ENCODE results near the gene PRKAG2.

Gene PRKAG2

DNA sequence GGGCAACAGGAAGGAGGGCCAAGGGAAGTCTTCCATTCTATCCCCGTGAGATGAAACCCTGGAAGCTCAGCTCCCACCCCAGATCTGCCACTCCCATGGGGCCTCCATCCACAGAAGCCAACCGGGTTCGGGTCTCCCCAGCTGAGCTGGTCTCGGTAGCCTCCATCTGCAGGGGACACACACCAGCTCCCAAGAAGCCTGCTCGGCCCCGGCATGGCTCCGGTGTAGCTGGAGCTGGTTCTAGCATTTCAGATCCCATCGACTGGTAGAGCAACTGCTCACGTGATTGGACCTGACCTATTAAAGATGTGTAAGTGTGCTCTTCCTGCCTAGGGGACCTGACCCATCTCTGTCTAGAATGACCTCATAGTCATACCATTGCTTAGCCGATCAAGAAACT, 138.0 kb downstream of the PRKAG2 start:
- no peak for DNase-seq

GRCh38 chr7:151736403-151736909, 140.5 kb downstream of the PRKAG2 start:
- DNase-seq, result no peak

DNA sequence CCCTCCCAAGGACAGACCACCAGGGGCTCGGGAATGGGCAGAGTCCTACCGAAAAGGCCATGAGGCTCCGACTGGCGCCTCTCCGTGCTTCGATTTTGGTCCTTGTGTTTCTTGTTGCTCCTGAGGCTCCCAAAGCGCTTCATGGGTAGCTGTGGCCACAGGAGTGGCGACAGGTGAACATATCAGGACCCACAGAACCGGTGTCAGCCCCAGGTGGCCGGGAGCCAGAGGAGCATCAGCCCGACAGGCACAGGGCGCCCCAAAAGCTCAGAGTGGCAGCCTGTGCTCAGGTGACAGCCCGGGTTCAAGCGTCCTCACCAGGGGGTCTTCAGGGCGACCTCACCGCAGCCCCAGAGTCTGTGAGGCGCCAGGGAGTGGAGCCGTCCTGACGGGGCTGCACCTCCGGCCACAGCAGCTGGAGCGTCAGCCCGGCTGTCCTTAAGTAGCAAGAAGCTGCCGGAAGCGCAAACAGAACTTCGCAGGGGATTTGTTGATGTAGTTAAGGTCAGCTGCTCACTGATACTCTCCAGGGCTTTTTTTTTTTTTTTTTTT, 141.0 kb downstream of the PRKAG2 start:
- DNase-seq, result no peak

- no peak for DNase-seq
Observed at GRCh38 chr7:151735186-151735850, 141.6 kb downstream of the PRKAG2 start.

GRCh38 chr7:151732834-151733592, 143.9 kb downstream of the PRKAG2 start:
- DNase-seq, result no peak

DNA sequence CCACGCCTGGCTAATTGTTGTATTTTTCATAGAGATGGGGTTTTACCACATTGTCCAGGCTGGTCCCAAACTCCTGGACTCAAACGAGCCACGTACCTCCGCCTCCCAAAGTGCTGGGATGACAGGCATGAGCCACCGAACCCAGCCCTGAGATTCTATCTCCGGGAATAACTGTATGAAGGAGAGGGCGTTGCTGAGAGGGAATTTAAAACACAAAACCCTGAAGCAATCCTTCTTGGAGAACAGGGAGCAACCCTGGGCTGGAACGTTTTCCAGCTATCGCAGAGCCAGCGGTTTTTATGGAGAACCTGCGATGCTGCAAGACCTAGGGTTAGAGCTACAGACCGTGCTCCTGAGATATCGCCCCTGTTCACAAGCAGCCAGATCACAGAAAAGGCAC, 144.6 kb downstream of the PRKAG2 start:
- no peak for DNase-seq

GRCh38 chr7:151731022-151731441, 145.9 kb downstream of the PRKAG2 start:
- DNase-seq, result no peak

DNA sequence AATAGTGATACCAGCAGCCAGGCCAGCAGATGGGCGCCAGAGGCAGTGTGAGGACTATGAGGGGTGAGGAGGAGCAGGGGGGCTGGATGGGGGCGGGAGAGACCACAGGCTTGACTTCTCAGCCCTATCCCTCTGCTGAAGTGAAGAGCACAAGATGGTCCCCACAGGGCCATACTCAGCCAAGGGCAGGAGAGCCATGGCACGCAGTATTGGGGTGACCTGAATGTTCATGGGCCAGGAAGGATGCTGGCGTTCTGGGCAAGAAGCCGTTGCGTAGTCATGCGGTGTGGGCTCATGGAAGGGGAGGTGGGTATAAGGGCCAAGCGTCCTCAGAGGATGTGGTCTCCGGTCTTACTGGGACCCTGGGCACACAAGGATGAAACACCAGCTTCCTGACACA, 146.3 kb downstream of the PRKAG2 start:
- no peak for DNase-seq

DNA sequence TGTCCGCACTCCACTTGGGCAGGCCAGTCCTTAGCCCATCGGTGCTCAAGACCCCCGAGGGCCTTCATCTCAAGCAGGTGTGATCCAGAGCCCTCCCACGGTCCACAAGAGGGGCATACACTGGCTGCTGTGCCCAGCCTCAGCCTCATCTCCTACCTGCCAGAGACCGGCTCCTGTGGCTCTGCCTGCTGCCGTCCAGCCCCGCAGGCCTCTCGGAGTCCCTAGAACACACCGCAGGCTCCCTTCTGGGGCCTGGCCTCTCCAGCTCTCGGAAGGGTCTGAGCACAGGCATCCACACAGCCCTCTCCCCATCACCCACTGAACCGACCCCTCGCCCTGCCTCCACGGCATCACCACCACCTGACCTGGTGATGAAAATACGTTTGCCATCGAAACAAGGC, 147.4 kb downstream of the PRKAG2 start:
- no peak for DNase-seq

DNA sequence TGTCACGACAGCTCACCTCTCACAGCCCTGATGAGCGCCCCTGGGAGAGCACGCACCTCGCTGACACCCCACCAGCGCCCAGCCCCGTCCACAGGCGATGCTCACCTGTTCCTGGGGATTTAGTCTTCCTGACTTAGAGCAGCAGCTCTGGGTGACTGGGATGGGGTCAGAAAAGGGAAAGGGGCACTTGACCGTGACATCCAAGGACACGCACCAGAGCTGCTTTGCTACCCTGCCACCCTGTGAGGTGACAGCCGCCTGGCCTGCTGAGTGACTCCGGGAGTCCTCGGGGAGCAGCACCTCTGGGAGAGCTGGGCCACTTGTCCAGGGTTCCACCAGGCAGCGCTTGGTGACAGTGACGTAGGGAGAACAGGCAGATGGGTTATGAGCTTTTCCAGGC, 148.2 kb downstream of the PRKAG2 start:
- no peak for DNase-seq

DNA sequence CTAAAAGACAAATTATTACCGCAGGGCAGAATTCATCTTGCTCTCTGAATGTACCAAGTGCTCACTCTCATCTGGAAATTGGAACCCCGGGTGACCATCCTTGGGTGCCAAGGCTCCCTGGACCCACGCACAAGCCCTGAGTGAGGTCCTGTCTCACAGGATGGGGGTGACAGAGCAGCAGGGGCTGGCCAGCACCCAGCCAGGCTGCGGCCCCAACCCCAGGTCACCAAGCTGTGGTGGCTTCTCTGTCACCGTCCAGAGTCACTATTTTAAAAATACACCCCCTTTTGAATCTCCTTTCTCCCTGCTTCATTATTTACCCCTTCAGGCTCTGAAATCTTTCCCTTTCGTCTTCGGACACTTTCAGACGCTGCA, 148.6 kb downstream of the PRKAG2 start:
- no peak for DNase-seq

DNA sequence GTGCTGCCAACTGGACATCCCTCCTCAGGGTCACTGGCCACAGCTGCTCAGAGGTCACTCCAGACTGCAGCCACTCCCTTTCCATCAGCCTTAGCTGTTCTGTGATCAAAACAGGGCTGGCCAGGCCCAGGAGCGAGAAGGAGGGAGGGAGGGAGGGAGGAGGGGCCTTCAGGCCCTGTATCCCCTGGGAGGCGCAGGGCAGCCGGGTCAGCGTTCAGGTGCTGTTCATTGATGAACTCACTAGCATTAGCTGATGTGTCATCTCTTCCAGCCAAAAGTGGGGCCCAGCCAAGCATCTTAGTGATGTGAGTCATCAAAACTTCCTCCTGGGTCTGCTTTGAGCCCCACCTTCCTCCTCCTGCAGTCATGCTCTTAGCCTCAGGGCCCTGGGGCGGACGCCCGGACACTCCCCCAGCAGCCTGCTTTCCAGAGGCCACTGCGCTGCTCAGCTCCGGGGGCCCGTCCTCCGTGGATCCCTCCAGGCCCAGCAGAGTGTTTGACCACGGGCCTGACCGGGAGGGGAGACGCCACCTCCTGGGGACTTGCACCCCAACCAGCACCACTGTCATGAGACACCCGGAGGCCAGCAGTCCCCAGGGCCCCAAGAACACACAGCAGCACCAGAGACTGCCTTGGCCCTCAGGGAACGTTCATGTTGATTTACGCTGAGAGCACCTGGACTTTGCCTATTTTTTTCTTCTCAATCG, 149.2 kb downstream of the PRKAG2 start:
- DNase-seq, result peak; percentile 29

DNA sequence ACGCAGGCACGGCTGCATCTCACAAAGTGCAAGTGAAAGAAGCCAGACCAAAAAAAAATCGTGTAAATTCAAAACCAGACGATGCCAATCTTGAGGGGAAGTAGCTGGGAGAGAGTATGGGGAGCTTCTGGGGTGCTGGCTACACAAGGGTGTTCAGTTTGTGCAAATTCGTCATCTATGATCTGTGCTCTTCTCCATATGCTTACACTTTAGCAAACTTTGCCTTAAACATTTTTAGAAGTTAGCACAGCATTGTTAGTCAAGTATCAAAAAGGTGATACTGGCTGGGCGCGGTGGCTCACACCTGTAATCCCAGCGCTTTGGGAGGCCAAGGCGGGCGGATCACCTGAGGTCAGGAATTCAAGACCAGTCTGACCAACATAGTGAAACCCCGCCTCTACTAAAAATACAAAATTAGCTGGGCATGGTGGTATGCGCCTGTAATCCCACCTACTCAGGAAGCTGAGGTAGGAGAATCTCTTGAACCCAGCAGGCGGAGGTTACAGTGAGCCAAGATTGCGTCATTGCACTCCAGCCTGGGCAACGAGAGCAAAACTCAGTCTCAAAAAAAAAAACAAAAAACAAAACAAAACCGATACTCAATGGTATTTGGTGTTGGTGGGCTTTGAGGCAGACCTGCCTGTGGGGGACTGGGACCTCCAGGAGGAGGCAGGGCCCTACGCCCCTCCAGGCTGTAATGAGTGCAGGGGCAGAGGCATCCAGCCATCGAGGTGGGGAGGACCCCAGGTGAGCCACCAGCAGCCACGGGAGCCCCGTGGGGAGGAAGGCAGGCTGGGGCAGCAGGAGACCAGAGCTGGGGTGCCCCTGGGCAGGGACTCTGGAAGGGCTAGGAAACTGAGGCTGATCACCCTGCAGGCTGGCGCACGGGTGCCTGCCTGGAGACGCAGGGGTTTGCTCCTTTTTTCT, 150.0 kb downstream of the PRKAG2 start:
- no peak for DNase-seq

DNA sequence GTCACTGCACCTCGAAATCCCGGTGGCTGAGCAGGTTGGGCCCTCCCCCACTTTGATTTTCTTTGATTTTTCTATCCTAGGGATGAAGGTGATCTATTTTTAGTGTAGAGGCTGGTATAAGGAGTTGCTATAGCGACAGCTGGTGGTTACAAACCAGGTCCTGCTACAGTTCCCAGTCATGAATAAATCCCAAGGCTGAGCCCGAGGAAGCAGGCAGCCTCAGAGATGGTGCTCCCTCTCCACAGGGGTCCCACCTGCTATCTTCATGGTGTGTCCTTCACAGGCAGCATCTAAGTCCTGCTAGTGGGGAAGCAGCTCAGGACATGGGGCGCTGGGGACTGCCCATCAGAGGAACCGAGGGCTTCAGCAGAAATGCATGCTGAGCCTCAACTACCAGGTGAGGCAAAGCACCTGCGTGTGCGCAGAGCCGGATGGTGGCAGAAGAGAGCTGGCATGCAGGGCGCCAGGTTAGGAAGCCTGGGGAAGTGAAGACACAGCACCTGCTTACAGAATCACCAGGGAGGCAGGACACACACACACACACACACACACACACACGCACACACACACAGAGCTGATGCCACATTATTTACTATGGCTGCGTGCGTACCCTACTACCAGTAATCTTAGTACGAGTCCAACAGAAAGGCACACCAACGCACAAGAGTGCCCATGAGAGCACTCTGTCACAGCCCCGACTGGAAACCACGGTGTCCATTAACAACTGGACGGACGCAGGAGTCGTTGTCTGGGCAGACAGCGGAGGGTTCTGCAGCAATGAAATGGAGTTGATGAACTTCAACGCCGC, 150.9 kb downstream of the PRKAG2 start:
- no peak for DNase-seq

DNA sequence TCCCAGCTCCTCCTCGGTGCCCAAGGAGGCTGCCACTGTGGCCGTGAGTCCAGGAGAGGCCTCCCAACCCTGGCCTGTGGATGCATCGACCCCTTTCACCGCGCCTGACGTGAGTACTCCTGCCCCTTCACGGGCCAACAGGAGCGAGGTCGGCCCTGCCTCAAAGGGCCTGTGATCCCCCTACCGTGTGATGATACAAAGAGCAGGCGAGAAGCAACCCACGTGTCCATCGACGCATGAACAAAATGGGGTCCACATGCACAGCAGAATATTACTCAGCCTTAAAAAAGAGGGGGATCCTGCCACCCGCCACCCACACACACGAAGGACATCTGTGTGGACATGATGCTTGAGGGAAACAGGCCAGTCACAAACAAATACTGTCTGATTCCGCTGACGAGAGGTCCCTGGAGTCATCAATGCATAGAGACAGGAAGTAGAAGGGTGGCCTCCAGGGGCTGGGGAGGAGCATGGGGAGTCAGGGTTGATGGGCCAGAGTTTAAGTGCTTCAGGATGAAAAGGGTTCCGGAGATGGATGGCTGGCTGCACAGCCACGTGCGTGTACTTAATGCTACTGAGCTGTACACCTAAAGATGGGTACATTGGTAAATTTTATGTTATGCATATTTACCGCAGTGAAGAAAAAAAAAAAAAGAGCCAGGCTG, 151.9 kb downstream of the PRKAG2 start:
- DNase-seq, result no peak

- no peak for DNase-seq
Observed at GRCh38 chr7:151724250-151724915, 152.5 kb downstream of the PRKAG2 start.

GRCh38 chr7:151723321-151723720, 153.6 kb downstream of the PRKAG2 start:
- DNase-seq, result no peak

GRCh38 chr7:151722533-151722932, 154.4 kb downstream of the PRKAG2 start:
- no peak for DNase-seq

GRCh38 chr7:151721694-151722093, 155.2 kb downstream of the PRKAG2 start:
- DNase-seq, result no peak

GRCh38 chr7:151721236-151721635, 155.7 kb downstream of the PRKAG2 start:
- DNase-seq, result no peak

All from activated CD4-positive, alpha-beta T cell treated with anti-CD3 and anti-CD28 coated beads for 1 hour (primary cell).